GM21737 (cell line): Measurements from ENCODE around the gene ANO2.
"Not testable (repeated sequence)": the region's sequence is repeated elsewhere in the genome, so short reads cannot be mapped to it uniquely, and the experiment has no call there.

Source experiments
- ATAC-seq: cut with Tn5 transposase; IDR thresholded peaks from one replicate; pipeline ENCODE4 v1.9.1; 2021; ENCODE audit warnings: mild to moderate bottlenecking, moderate library complexity; ENCODE audit not compliant: unreplicated experiment

The ANO2 gene

GRCh38 chr12:5840944-5841343 is 104.1 kb downstream of the ANO2 start:
- no peak for ATAC-seq

GRCh38 chr12:5830111-5830510 is 114.9 kb downstream of the ANO2 start:
- no peak for ATAC-seq

GRCh38 chr12:5827591-5827990 is 117.5 kb downstream of the ANO2 start:
- no peak for ATAC-seq

- not testable (repeated sequence) for ATAC-seq
These were observed 119.3 kb downstream of the ANO2 start for GRCh38 chr12:5825761-5826160.

- ATAC-seq = not testable (repeated sequence)
These were observed 126.2 kb downstream of the ANO2 start for GRCh38 chr12:5818877-5819276.

GRCh38 chr12:5817246-5817645 is 127.8 kb downstream of the ANO2 start:
- ATAC-seq = no peak

GRCh38 chr12:5809586-5809985 is 135.5 kb downstream of the ANO2 start:
- ATAC-seq = no peak

GRCh38 chr12:5808981-5809380 is 136.1 kb downstream of the ANO2 start:
- ATAC-seq = no peak

- ATAC-seq = no peak
These were observed 137.4 kb downstream of the ANO2 start for GRCh38 chr12:5807514-5808219.

- ATAC-seq = no peak
These were observed 138.0 kb downstream of the ANO2 start for GRCh38 chr12:5807090-5807414.

- ATAC-seq = no peak
These were observed 138.5 kb downstream of the ANO2 start for GRCh38 chr12:5806371-5807089.

- no peak for ATAC-seq
These were observed 141.5 kb downstream of the ANO2 start for GRCh38 chr12:5803532-5803931.

- no peak for ATAC-seq
These were observed 146.6 kb downstream of the ANO2 start for GRCh38 chr12:5798242-5799015.

- ATAC-seq = no peak
These were observed 147.4 kb downstream of the ANO2 start for GRCh38 chr12:5797661-5798060.

- no peak for ATAC-seq
These were observed 148.2 kb downstream of the ANO2 start for GRCh38 chr12:5796959-5797225.

GRCh38 chr12:5796171-5796958 is 148.7 kb downstream of the ANO2 start:
- ATAC-seq = no peak

GRCh38 chr12:5794156-5794555 is 150.9 kb downstream of the ANO2 start:
- ATAC-seq = no peak

- ATAC-seq = no peak
These were observed 152.7 kb downstream of the ANO2 start for GRCh38 chr12:5792343-5792742.

- ATAC-seq = no peak
These were observed 155.5 kb downstream of the ANO2 start for GRCh38 chr12:5789469-5789968.

- no peak for ATAC-seq
These were observed 157.2 kb downstream of the ANO2 start for GRCh38 chr12:5787828-5788227.

- ATAC-seq = no peak
These were observed 159.5 kb downstream of the ANO2 start for GRCh38 chr12:5785601-5786000.
